DND-41 (cell line): ENCODE data around the gene IKBKG.

Experiments
- EZH2 ChIP-seq: IDR thresholded peaks from 3 replicates; pipeline ENCODE4 v1.6.1; 2012; ENCODE audit warnings: borderline replicate concordance, low read depth, mild to moderate bottlenecking, moderate library complexity, low read length, inconsistent platforms; ENCODE audit not compliant: severe bottlenecking
- TF ChIP-seq, protein P1 (sequence below): IDR thresholded peaks from 2 replicates; pipeline ENCODE4 v1.5.1; 2012; ENCODE audit warnings: borderline replicate concordance, low read length, moderate library complexity, mild to moderate bottlenecking; ENCODE audit not compliant: poor library complexity, severe bottlenecking; ENCODE audit errors: extremely low read depth

DNA sequence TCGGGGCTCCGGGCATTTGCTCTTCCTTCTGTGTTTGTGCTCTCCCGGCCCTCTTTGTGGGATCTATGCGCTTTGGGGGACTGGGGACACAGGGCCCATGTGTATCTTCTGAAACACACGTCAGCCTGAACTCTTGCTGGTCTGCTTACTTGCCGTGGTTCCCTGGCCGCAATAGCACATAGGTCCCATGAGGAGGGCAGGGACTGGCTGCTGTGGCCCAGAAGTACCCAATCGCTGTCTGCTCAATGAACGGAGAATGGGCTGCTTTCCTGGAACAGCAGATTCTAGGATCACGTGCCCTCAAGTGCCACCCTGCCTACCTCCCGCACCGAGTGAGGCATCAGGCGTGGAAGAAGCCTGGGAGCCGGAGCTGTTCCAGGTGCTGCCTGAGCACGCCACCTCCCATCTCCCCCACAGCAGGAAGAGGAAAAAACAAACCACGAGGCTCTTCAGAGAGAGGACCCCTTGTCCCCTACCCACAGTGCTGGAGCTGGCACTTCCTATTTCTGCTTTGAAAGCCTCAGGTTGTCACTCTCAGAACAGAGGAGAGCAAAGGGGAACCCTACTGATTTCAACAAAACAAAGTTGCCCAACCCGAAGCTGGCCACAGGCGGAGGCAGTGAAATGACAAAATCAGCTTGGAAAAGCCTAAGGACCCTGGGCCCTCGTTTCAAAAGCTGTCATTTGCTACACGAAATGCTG, 4.5 kb upstream of the IKBKG start:
- TF ChIP-seq, protein P1, sequence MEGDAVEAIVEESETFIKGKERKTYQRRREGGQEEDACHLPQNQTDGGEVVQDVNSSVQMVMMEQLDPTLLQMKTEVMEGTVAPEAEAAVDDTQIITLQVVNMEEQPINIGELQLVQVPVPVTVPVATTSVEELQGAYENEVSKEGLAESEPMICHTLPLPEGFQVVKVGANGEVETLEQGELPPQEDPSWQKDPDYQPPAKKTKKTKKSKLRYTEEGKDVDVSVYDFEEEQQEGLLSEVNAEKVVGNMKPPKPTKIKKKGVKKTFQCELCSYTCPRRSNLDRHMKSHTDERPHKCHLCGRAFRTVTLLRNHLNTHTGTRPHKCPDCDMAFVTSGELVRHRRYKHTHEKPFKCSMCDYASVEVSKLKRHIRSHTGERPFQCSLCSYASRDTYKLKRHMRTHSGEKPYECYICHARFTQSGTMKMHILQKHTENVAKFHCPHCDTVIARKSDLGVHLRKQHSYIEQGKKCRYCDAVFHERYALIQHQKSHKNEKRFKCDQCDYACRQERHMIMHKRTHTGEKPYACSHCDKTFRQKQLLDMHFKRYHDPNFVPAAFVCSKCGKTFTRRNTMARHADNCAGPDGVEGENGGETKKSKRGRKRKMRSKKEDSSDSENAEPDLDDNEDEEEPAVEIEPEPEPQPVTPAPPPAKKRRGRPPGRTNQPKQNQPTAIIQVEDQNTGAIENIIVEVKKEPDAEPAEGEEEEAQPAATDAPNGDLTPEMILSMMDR, result no peak
- TF ChIP-seq EZH2, result no peak
